ENCODE results near the gene TDO2.

TDO2 gene

GRCh38 chr4:155954939-155955338 is 51.4 kb downstream of the TDO2 start:
- FAIRE-seq: peak; percentile 34

GRCh38 chr4:155956461-155956860 is 53.0 kb downstream of the TDO2 start:
- FAIRE-seq: no peak

GRCh38 chr4:155959417-155959816 is 55.9 kb downstream of the TDO2 start:
- FAIRE-seq: no peak

- no peak for FAIRE-seq
Measured at GRCh38 chr4:155960522-155960921, 57.0 kb downstream of the TDO2 start.

GRCh38 chr4:155961575-155961974 is 58.1 kb downstream of the TDO2 start:
- no peak for FAIRE-seq

- FAIRE-seq: no peak
Measured at GRCh38 chr4:155962767-155963166, 59.3 kb downstream of the TDO2 start.

- no peak for FAIRE-seq
Measured at GRCh38 chr4:155964016-155964891, 60.8 kb downstream of the TDO2 start.

- FAIRE-seq: no peak
Measured at GRCh38 chr4:155966171-155966570, 62.7 kb downstream of the TDO2 start.

- FAIRE-seq: no peak
Measured at GRCh38 chr4:155966731-155967395, 63.4 kb downstream of the TDO2 start.

All from A204.1 (cell line).